GM10248 (cell line): ENCODE results near the gene SEC14L2.
"Not testable (repeated sequence)": the region's sequence is repeated elsewhere in the genome, so short reads cannot be mapped to it uniquely, and the experiment has no call there.

ENCODE experiments used
- CTCF ChIA-PET: fragments of 300-600 bp; sonication (Branson Sonifier 250); formaldehyde crosslinking; extraction: SDS; loops from one replicate; lab custom pipeline; 2021; ENCODE audit warnings: antibody characterized with exemption; lab: Yijun Ruan, JAX
- POLR2A ChIA-PET: fragments of 350-650 bp; sonication (Branson Sonifier 250); formaldehyde crosslinking; extraction: SDS; loops from one replicate; lab custom pipeline; 2020; ENCODE audit warnings: antibody characterized with exemption; lab: Yijun Ruan, JAX
- DNase-seq: peaks from one replicate; pipeline ENCODE4 v3.0.0; 2012; ENCODE audit errors: extremely low spot score
- CTCF ChIP-seq: IDR thresholded peaks from 2 replicates; pipeline ENCODE4 v1.5.1; 2012; ENCODE audit warnings: mild to moderate bottlenecking, low read depth; ENCODE audit errors: extremely low read depth, missing control alignments, control extremely low read depth

The SEC14L2 gene

GRCh38 chr22:30459181-30460052 lies 62.6 kb downstream of the SEC14L2 start:
- ChIA-PET POLR2A (no interaction called here), CTCF (interaction anchor here (6.3 kb wide), 1 partner anchor 14 kb away, joined by 44 read pairs; no protein-coding TSS in a partner anchor)
- no peak for TF ChIP-seq CTCF
- DNase-seq, result no peak

GRCh38 chr22:30460147-30460546 lies 63.3 kb downstream of the SEC14L2 start:
- DNase-seq, result no peak
- TF ChIP-seq CTCF, result no peak
- ChIA-PET CTCF (interaction anchor here (6.3 kb wide), 1 partner anchor 15 kb away, joined by 44 read pairs; no protein-coding TSS in a partner anchor), POLR2A (no interaction called here)

- POLR2A ChIA-PET, result not testable (repeated sequence)
- CTCF ChIA-PET, result interaction anchor here (6.3 kb wide), 1 partner anchor 15 kb away, joined by 44 read pairs; no protein-coding TSS in a partner anchor
These were observed 63.7 kb downstream of the SEC14L2 start for GRCh38 chr22:30460555-30460954.

GRCh38 chr22:30469165-30469564 lies 72.3 kb downstream of the SEC14L2 start:
- no peak for TF ChIP-seq CTCF
- DNase-seq, result no peak
- POLR2A ChIA-PET, result no interaction called here
- CTCF ChIA-PET, result interaction anchor here (2.2 kb wide), 1 partner anchor 16 kb away, joined by 16 read pairs; no protein-coding TSS in a partner anchor

More at GRCh38 chr22:30460555-30460954, 63.7 kb downstream of the SEC14L2 start:
- DNase-seq, result not testable (repeated sequence)

GRCh38 chr22:30470655-30471054 lies 73.8 kb downstream of the SEC14L2 start:
- ChIA-PET POLR2A (no interaction called here), CTCF (interaction anchor here (2.2 kb wide), 1 partner anchor 15 kb away, joined by 16 read pairs; no protein-coding TSS in a partner anchor)
- no peak for DNase-seq
- no peak for TF ChIP-seq CTCF

- TF ChIP-seq CTCF, result no peak
- CTCF ChIA-PET, result interaction anchor here (1.3 kb wide), 1 partner anchor 163 kb away, joined by 3 read pairs; no protein-coding TSS in a partner anchor
- POLR2A ChIA-PET, result no interaction called here
- no peak for DNase-seq
These were observed 74.9 kb downstream of the SEC14L2 start, which contains the start of gene SEC14L3 for GRCh38 chr22:30471616-30472318. SEC14L3 (minus strand) TSS chr22:30472017; CDS start chr22:30471958, 59 bp downstream.
